ENCODE data around the gene MYO6. TPM values are rescaled to one million over a fixed set of nuclear protein-coding genes. Genes with fewer than 3 reads are reported as not detected.

MYO6 gene
- total RNA-seq, 2 experiments from 2014 or later, result 0.85 to 1.1 TPM

GRCh38 chr6:75842191-75842590 lies 93.2 kb downstream of the MYO6 start:
- no peaks in the 10 kb centered on the region for H3K4me1 ChIP-seq (ENCODE audit: insufficient read depth, low read length)
- H3K36me3 Mint-ChIP-seq (ENCODE audit: low read depth), result no peaks in the 10 kb centered on the region
- intact Hi-C loops (cut with DNase I, micrococcal nuclease), result no loop called here
- no peak for TF ChIP-seq CTCF (IDR thresholded peaks at IDR 0.05)
- no peak overlapping the region for H3K4me3 Mint-ChIP-seq
- DNase-seq (no peak), ATAC-seq (ENCODE audit: poor library complexity) (no peak)
- no peak overlapping the region for H3K4me3 ChIP-seq (ENCODE audit: low read length)
- no peaks in the 10 kb centered on the region for H3K9me3 ChIP-seq (ENCODE audit: control insufficient read depth in 1 of 2, insufficient read depth in 1 of 2, low read length in 2 of 2)
- no peaks in the 10 kb centered on the region for H3K27me3 ChIP-seq (ENCODE audit: control insufficient read depth in 1 of 2, insufficient read depth in 2 of 2, low read length in 2 of 2)
- no peaks in the 10 kb centered on the region for H3K4me1 Mint-ChIP-seq (ENCODE audit: low read depth)
- no peaks in the 10 kb centered on the region for H3K9me3 Mint-ChIP-seq
- ChIA-PET POLR2A (no interaction called here), CTCF (no interaction called here)
- no peak overlapping the region for H3K27ac Mint-ChIP-seq
- H3K27me3 Mint-ChIP-seq, result no peaks in the 10 kb centered on the region
- no peak overlapping the region for H3K27ac ChIP-seq (ENCODE audit: low read depth in 1 of 2, low read length in 2 of 2)
- no peaks in the 10 kb centered on the region for H3K36me3 ChIP-seq (ENCODE audit: insufficient read depth, low read length)

- Histone ChIP-seq H3K4me3 (ENCODE audit: low read length) (no peak overlapping the region), H3K27ac (ENCODE audit: low read depth in 1 of 2, low read length in 2 of 2) (no peak overlapping the region), H3K4me1 (ENCODE audit: insufficient read depth, low read length) (no peaks in the 10 kb centered on the region), H3K27me3 (ENCODE audit: control insufficient read depth in 1 of 2, insufficient read depth in 2 of 2, low read length in 2 of 2) (no peaks in the 10 kb centered on the region), H3K36me3 (ENCODE audit: insufficient read depth, low read length) (no peaks in the 10 kb centered on the region), H3K9me3 (ENCODE audit: control insufficient read depth in 1 of 2, insufficient read depth in 1 of 2, low read length in 2 of 2) (no peaks in the 10 kb centered on the region)
- intact Hi-C loops (cut with DNase I, micrococcal nuclease), result no loop called here
- Mint-ChIP-seq H3K27me3 (no peaks in the 10 kb centered on the region), H3K9me3 (no peaks in the 10 kb centered on the region), H3K4me3 (no peak overlapping the region), H3K27ac (no peak overlapping the region), H3K36me3 (ENCODE audit: low read depth) (no peaks in the 10 kb centered on the region), H3K4me1 (ENCODE audit: low read depth) (no peaks in the 10 kb centered on the region)
- CTCF ChIA-PET, result no interaction called here
- no peak for TF ChIP-seq CTCF (IDR thresholded peaks at IDR 0.05)
- POLR2A ChIA-PET, result no interaction called here
- no peak for ATAC-seq (ENCODE audit: poor library complexity)
- no peak for DNase-seq
Measured at GRCh38 chr6:75842732-75843131, 93.7 kb downstream of the MYO6 start.

- Mint-ChIP-seq H3K27ac (no peak overlapping the region), H3K27me3 (no peaks in the 10 kb centered on the region), H3K36me3 (ENCODE audit: low read depth) (no peaks in the 10 kb centered on the region), H3K9me3 (no peaks in the 10 kb centered on the region), H3K4me3 (no peak overlapping the region), H3K4me1 (ENCODE audit: low read depth) (no peaks in the 10 kb centered on the region)
- TF ChIP-seq CTCF (IDR thresholded peaks at IDR 0.05), result no peak
- Histone ChIP-seq H3K36me3 (ENCODE audit: insufficient read depth, low read length) (no peaks in the 10 kb centered on the region), H3K9me3 (ENCODE audit: control insufficient read depth in 1 of 2, insufficient read depth in 1 of 2, low read length in 2 of 2) (no peaks in the 10 kb centered on the region), H3K4me3 (ENCODE audit: low read length) (no peak overlapping the region), H3K27me3 (ENCODE audit: control insufficient read depth in 1 of 2, insufficient read depth in 2 of 2, low read length in 2 of 2) (no peaks in the 10 kb centered on the region), H3K27ac (ENCODE audit: low read depth in 1 of 2, low read length in 2 of 2) (no peak overlapping the region), H3K4me1 (ENCODE audit: insufficient read depth, low read length) (no peaks in the 10 kb centered on the region)
- DNase-seq (no peak), ATAC-seq (ENCODE audit: poor library complexity) (no peak)
- intact Hi-C loops (cut with DNase I, micrococcal nuclease), result no loop called here
- ChIA-PET CTCF (no interaction called here), POLR2A (no interaction called here)
Measured at GRCh38 chr6:75843396-75843795, 94.4 kb downstream of the MYO6 start.

All from CD4-positive, alpha-beta T cell (primary cell).